Upper lobe of left lung (tissue), 4 donors: ENCODE data around the gene HPCAL1.

ENCODE experiments used
- CTCF ChIP-seq, 6 experiments: fragments of 450-650 bp in 4 of 6; fragments of 200-600 bp in 2 of 6; sonication (generic) in 2 of 6; IDR thresholded peaks; one replicate each; pipeline ENCODE4 v1.5.1; 2016 to 2019; ENCODE audit warnings: antibody characterized with exemption in 6 of 6
- POLR2A ChIP-seq, 4 donors: fragments of 450-650 bp; IDR thresholded peaks; one replicate each; pipeline ENCODE4 v1.5.1; 2016 to 2017; ENCODE audit warnings: antibody characterized with exemption in 4 of 4, mild to moderate bottlenecking in 2 of 4
- POLR2AphosphoS5 ChIP-seq, 2 donors: sonication (generic); formaldehyde crosslinking; IDR thresholded peaks; one replicate each; pipeline ENCODE4 v1.5.1; 2017; ENCODE audit warnings: antibody characterized with exemption in 2 of 2

- TF ChIP-seq CTCF (IDR thresholded peaks at IDR 0.05) (no peak), POLR2A (IDR thresholded peaks at IDR 0.05) (no peak), POLR2AphosphoS5 (IDR thresholded peaks at IDR 0.05) (no peak)
Measured at GRCh38 chr2:10324095-10324832, 21.6 kb downstream of the HPCAL1 start.
